HL-60 (cell line): ENCODE results near the gene EML3.

Experiments used
- CTCF ChIP-seq: IDR thresholded peaks from one replicate; pipeline ENCODE4 v1.5.1; 2011; ENCODE audit warnings: low read length, control low read depth, inconsistent platforms; ENCODE audit not compliant: insufficient read depth
- GABPA ChIP-seq: IDR thresholded peaks from 2 replicates; pipeline ENCODE4 v1.6.1; 2012; ENCODE audit warnings: low read depth
- POLR2AphosphoS5 ChIP-seq: IDR thresholded peaks from 2 replicates; pipeline ENCODE4 v1.6.1; 2012; ENCODE audit warnings: low read depth
- REST ChIP-seq: IDR thresholded peaks from 2 replicates; pipeline ENCODE4 v1.6.1; 2012; ENCODE audit warnings: low read depth; ENCODE audit not compliant: insufficient replicate concordance
- SPI1 ChIP-seq: IDR thresholded peaks from 2 replicates; pipeline ENCODE4 v1.6.1; 2012; ENCODE audit warnings: low read depth, mild to moderate bottlenecking, borderline replicate concordance

- TF ChIP-seq CTCF (no peak), POLR2AphosphoS5 (no peak; the same call in 1 of the 2 replicates), GABPA (no peak), REST (no peak), SPI1 (no peak)
Measured at GRCh38 chr11:62553839-62554361, 58.7 kb downstream of the EML3 start.
